GM23338 (cell line): ENCODE measurements around the gene ACSM6. TPM values are rescaled to one million over a fixed set of nuclear protein-coding genes. Genes with fewer than 3 reads are reported as not detected.
A peak's percentile ranks its signal among the peaks of the same experiment; 100 is the strongest.

Experiments
- ATAC-seq: fragments of 200-7000 bp; cut with Tn5 transposase; 3 replicates; pipeline ENCODE4 v1.9.1; 2020
- DNase-seq: peaks from one replicate; pipeline ENCODE4 v3.0.0-alpha.2; 2015; ENCODE audit warnings: low spot score
- H2AFZ ChIP-seq: fragments of 200-600 bp; sonication (generic); 2 replicates; pipeline ENCODE4 v1.8.0; 2016; ENCODE audit warnings: antibody characterized with exemption, mild to moderate bottlenecking, moderate library complexity
- H3F3A ChIP-seq: fragments of 200-600 bp; sonication (generic); replicated peaks from 2 replicates; pipeline ENCODE4 v1.8.0; 2017; ENCODE audit warnings: antibody characterized with exemption, mixed run types, low read depth
- H3K27ac ChIP-seq: fragments of 200-600 bp; sonication (generic); 2 replicates; pipeline ENCODE4 v1.6.1; 2016; ENCODE audit warnings: low read depth
- H3K27me3 ChIP-seq: fragments of 200-600 bp; sonication (generic); 2 replicates; pipeline ENCODE4 v1.8.0; 2016; ENCODE audit warnings: mild to moderate bottlenecking, mixed run types, moderate library complexity; ENCODE audit not compliant: insufficient read depth
- H3K36me3 ChIP-seq: fragments of 200-600 bp; sonication (generic); 2 replicates; pipeline ENCODE4 v1.8.0; 2016; ENCODE audit warnings: mild to moderate bottlenecking; ENCODE audit not compliant: insufficient read depth
- H3K4me1 ChIP-seq: fragments of 200-600 bp; sonication (generic); 2 replicates; pipeline ENCODE4 v1.8.0; 2016; ENCODE audit warnings: mild to moderate bottlenecking, moderate library complexity; ENCODE audit not compliant: insufficient read depth
- H3K4me2 ChIP-seq: fragments of 200-600 bp; sonication (generic); 2 replicates; pipeline ENCODE4 v1.7.1; 2017; ENCODE audit warnings: mixed run types
- H3K4me3 ChIP-seq: fragments of 200-600 bp; sonication (generic); 2 replicates; pipeline ENCODE4 v1.6.1; 2016; ENCODE audit warnings: mixed run types
- H3K79me2 ChIP-seq: fragments of 200-600 bp; sonication (generic); replicated peaks from 2 replicates; pipeline ENCODE4 v1.8.0; 2017; ENCODE audit warnings: mild to moderate bottlenecking; ENCODE audit not compliant: insufficient read depth
- H3K9me2 ChIP-seq: fragments of 200-600 bp; sonication (generic); 2 replicates; pipeline ENCODE4 v1.8.0; 2017; ENCODE audit not compliant: insufficient read depth
- H4K20me1 ChIP-seq: fragments of 200-600 bp; sonication (generic); replicated peaks from 2 replicates; pipeline ENCODE4 v1.8.0; 2017; ENCODE audit warnings: mild to moderate bottlenecking; ENCODE audit not compliant: insufficient read depth
- H3K27ac Mint-ChIP-seq: 2 replicates; pipeline ENCODE4 v1.8.0; 2020; ENCODE audit warnings: inconsistent platforms, mild to moderate bottlenecking, moderate library complexity, mixed read lengths
- H3K27me3 Mint-ChIP-seq: 3 replicates; pipeline ENCODE4 v1.8.0; 2022; ENCODE audit warnings: low read depth, mild to moderate bottlenecking, moderate library complexity, mixed read lengths, inconsistent platforms; ENCODE audit not compliant: insufficient read depth, poor library complexity
- H3K36me3 Mint-ChIP-seq: 3 replicates; pipeline ENCODE4 v1.8.0; 2021; ENCODE audit warnings: low read depth, mild to moderate bottlenecking, inconsistent platforms, moderate library complexity, mixed read lengths
- H3K4me1 Mint-ChIP-seq: 3 replicates; pipeline ENCODE4 v1.8.0; 2020; ENCODE audit warnings: mild to moderate bottlenecking, inconsistent platforms, mixed read lengths
- H3K4me3 Mint-ChIP-seq: 3 replicates; pipeline ENCODE4 v1.8.0; 2021; ENCODE audit warnings: moderate library complexity, mild to moderate bottlenecking, inconsistent platforms, mixed read lengths
- H3K9me3 Mint-ChIP-seq: 3 replicates; pipeline ENCODE4 v1.8.0; 2020; ENCODE audit warnings: moderate library complexity, mild to moderate bottlenecking, inconsistent platforms, mixed read lengths
- ETS1 ChIP-seq: IDR thresholded peaks from 2 replicates; pipeline ENCODE4 v1.6.1; 2016; ENCODE audit warnings: antibody characterized with exemption
- EZH2 ChIP-seq: fragments of 200-600 bp; sonication (generic); IDR thresholded peaks from one replicate; pipeline ENCODE4 v1.8.0; 2017; ENCODE audit warnings: antibody characterized with exemption, mild to moderate bottlenecking, low read depth; ENCODE audit not compliant: unreplicated experiment
- EZH2phosphoT487 ChIP-seq: fragments of 200-600 bp; sonication (generic); IDR thresholded peaks from one replicate; pipeline ENCODE4 v1.8.1; 2018; ENCODE audit warnings: antibody characterized with exemption; ENCODE audit not compliant: unreplicated experiment
- NANOG ChIP-seq: IDR thresholded peaks from 2 replicates; pipeline ENCODE4 v1.6.1; 2016; ENCODE audit warnings: antibody characterized with exemption, borderline replicate concordance
- POLR2AphosphoS5 ChIP-seq: IDR thresholded peaks from 2 replicates; pipeline ENCODE4 v1.6.1; 2016; ENCODE audit warnings: antibody characterized with exemption, low read depth
- ZNF331 ChIP-seq: fragments of 250-450 bp; sonication (Bioruptor Pico); IDR thresholded peaks from 2 replicates; pipeline ENCODE4 v1.5.0; 2020; ENCODE audit warnings: low read depth, mild to moderate bottlenecking, moderate library complexity
- ZNF462 ChIP-seq: fragments of 250-450 bp; sonication (Bioruptor Pico); IDR thresholded peaks from 2 replicates; pipeline ENCODE4 v1.5.0; 2020; ENCODE audit warnings: mild to moderate bottlenecking, moderate library complexity
- polyA plus RNA-seq: library from polyadenylated mRNA; unstranded; fragments of >200 nt; fragmentation: Nextera tagmentation; extraction: Ambion mirVana; gene quantifications from 2 replicates; pipeline ENCODE4 v1.2.1, GENCODE V29; 2016
- total RNA-seq: library from RNA; depleted of rRNA; stranded (reverse); fragments of >200 nt; shearing (Covaris generic); gene quantifications from 2 replicates; pipeline ENCODE4 v1.2.3, GENCODE V29; 2014

ACSM6 gene
- total and polyA plus RNA-seq, 2 experiments from 2014 or later, result 0.65 TPM; not detected in 1

- no peak overlapping the region for H2AFZ ChIP-seq
- H3K4me3 ChIP-seq, result no peak overlapping the region
- Mint-ChIP-seq H3K36me3 (peaks cover 33% of the 10 kb centered on the region), H3K27ac (peak overlapping the region; percentile 44), H3K4me1 (peaks cover 29% of the 10 kb centered on the region), H3K27me3 (no peaks in the 10 kb centered on the region), H3K4me3 (no peak overlapping the region), H3K9me3 (no peaks in the 10 kb centered on the region)
- DNase-seq (no peak), ATAC-seq (no peak)
- 0 out of 2 replicates have a peak, but pooled peaks cover under 1% of the 10 kb centered on the region for H3F3A ChIP-seq
- peak overlapping the region; percentile 72 for H3K27ac ChIP-seq
- peaks cover 2% of the 10 kb centered on the region; the same call in 1 of the 2 replicates for H4K20me1 ChIP-seq
- peaks cover 13% of the 10 kb centered on the region for H3K79me2 ChIP-seq
- no peaks in the 10 kb centered on the region for H3K27me3 ChIP-seq
- H3K36me3 ChIP-seq, result peaks cover 4% of the 10 kb centered on the region
- H3K4me1 ChIP-seq, result peaks cover 28% of the 10 kb centered on the region
- H3K9me2 ChIP-seq, result no peaks in the 10 kb centered on the region
- H3K4me2 ChIP-seq, result no peak overlapping the region
- TF ChIP-seq POLR2AphosphoS5 (no peak), EZH2 (no peak), ZNF331 (CRISPR knock-in tag) (no peak)
These were observed 74.4 kb downstream of the ACSM6 start for GRCh38 chr10:95268438-95268837.

GRCh38 chr10:95273393-95274312, 79.6 kb downstream of the ACSM6 start:
- Histone ChIP-seq H3K4me3 (no peak overlapping the region), H3K4me2 (no peak overlapping the region), H3K79me2 (peaks cover 61% of the 10 kb centered on the region), H3K36me3 (peaks cover 4% of the 10 kb centered on the region), H2AFZ (no peak overlapping the region), H4K20me1 (peaks cover 15% of the 10 kb centered on the region), H3K4me1 (peaks cover 23% of the 10 kb centered on the region), H3K27me3 (no peaks in the 10 kb centered on the region), H3K27ac (peak overlapping the region; percentile 70), H3F3A (0 out of 2 replicates have a peak, but pooled peaks cover 4% of the 10 kb centered on the region), H3K9me2 (no peaks in the 10 kb centered on the region)
- Mint-ChIP-seq H3K27ac (peak overlapping the region; percentile 84; the same call in 1 of the 2 replicates), H3K27me3 (peaks cover 3% of the 10 kb centered on the region), H3K36me3 (peaks cover 18% of the 10 kb centered on the region), H3K4me1 (peaks cover 23% of the 10 kb centered on the region), H3K4me3 (no peak overlapping the region), H3K9me3 (0 out of 3 replicates have a peak, but pooled peaks cover 4% of the 10 kb centered on the region)
- ATAC-seq (no peak), DNase-seq (no peak)
- TF ChIP-seq EZH2phosphoT487, result no peak
- no peak for TF ChIP-seq ZNF462
- no peak for TF ChIP-seq ETS1
- no peak for TF ChIP-seq EZH2
- TF ChIP-seq NANOG, result no peak
